Suprapubic skin (tissue), 4 donors: ENCODE results near the gene ITSN2.

Experiments
- CTCF ChIP-seq, 2 donors: fragments of 200-600 bp in 1 of 2; fragments of 450-650 bp in 1 of 2; sonication (generic) in 1 of 2; IDR thresholded peaks; one replicate each; pipeline ENCODE4 v1.5.1; 2016 to 2019; ENCODE audit warnings: antibody characterized with exemption in 2 of 2, mild to moderate bottlenecking in 1 of 2, moderate library complexity in 1 of 2
- POLR2A ChIP-seq, 2 donors: fragments of 450-650 bp; IDR thresholded peaks; one replicate each; pipeline ENCODE4 v1.6.1; 2017; ENCODE audit warnings: antibody characterized with exemption in 2 of 2, mild to moderate bottlenecking in 2 of 2, moderate library complexity in 2 of 2
- POLR2AphosphoS5 ChIP-seq, 3 donors: sonication (generic); formaldehyde crosslinking; IDR thresholded peaks; one replicate each; pipeline ENCODE4 v1.6.1; 2017; ENCODE audit warnings: antibody characterized with exemption in 3 of 3

GRCh38 chr2:24160761-24161160 is 199.6 kb downstream of the ITSN2 start:
- no peak for TF ChIP-seq CTCF (IDR thresholded peaks at IDR 0.05)
- TF ChIP-seq POLR2AphosphoS5 (IDR thresholded peaks at IDR 0.05): no peak
- no peak for TF ChIP-seq POLR2A (IDR thresholded peaks at IDR 0.05)
